H1 (cell line): ENCODE results near the gene PSORS1C2. TPM values are rescaled to one million over a fixed set of nuclear protein-coding genes. Genes with fewer than 3 reads are reported as not detected.

Experiments
- CTCF ChIA-PET: fragments of 300-600 bp; sonication (Branson Sonifier 250); formaldehyde crosslinking; loops from one replicate; lab custom pipeline; 2021; ENCODE audit not compliant: partially characterized antibody; lab: Charles Lee
- POLR2A ChIA-PET: fragments of 300-600 bp; sonication (Branson Sonifier 250); formaldehyde crosslinking; loops from one replicate; lab custom pipeline; 2021; ENCODE audit warnings: inconsistent platforms; ENCODE audit not compliant: partially characterized antibody; lab: Charles Lee
- DNase-seq, 2 experiments: peaks; one replicate each; pipeline versions ENCODE4 v3.0.0 to v3.0.0-alpha.2; 2010 to 2022; ENCODE audit warnings: low spot score in 2 of 2, low read depth in 1 of 2, mixed read lengths in 1 of 2
- FAIRE-seq: peaks from 2 replicates; lab custom pipeline; 2011; peaks lifted over from hg19 to GRCh38; lab: Jason Lieb, UNC
- H2AFZ ChIP-seq: 2 replicates; pipeline ENCODE4 v1.8.1; 2012; ENCODE audit warnings: low read length, inconsistent platforms
- H2AK5ac ChIP-seq: 2 replicates; pipeline ENCODE4 v1.6.1; 2013; ENCODE audit warnings: low read depth, low read length
- H2BK120ac ChIP-seq: replicated peaks from 2 replicates; pipeline ENCODE3; 2013; ENCODE audit warnings: low read depth, low read length, inconsistent platforms
- H2BK12ac ChIP-seq: 2 replicates; pipeline ENCODE4 v1.6.1; 2013; ENCODE audit warnings: low read depth, low read length
- H2BK15ac ChIP-seq: 2 replicates; pipeline ENCODE4 v1.6.1; 2013; ENCODE audit warnings: low read length
- H2BK20ac ChIP-seq: 2 replicates; pipeline ENCODE4 v1.6.1; 2013; ENCODE audit warnings: low read length
- H2BK5ac ChIP-seq: 2 replicates; pipeline ENCODE4 v1.6.1; 2013; ENCODE audit warnings: low read depth, low read length
- H3K14ac ChIP-seq: 2 replicates; pipeline ENCODE4 v1.6.1; 2013; ENCODE audit warnings: inconsistent platforms; ENCODE audit not compliant: insufficient read length
- H3K18ac ChIP-seq: 2 replicates; pipeline ENCODE4 v1.6.1; 2013; ENCODE audit warnings: low read length; ENCODE audit errors: extremely low read depth
- H3K23ac ChIP-seq: 2 replicates; pipeline ENCODE4 v1.6.1; 2013; ENCODE audit warnings: inconsistent platforms; ENCODE audit not compliant: insufficient read length
- H3K23me2 ChIP-seq: 2 replicates; pipeline ENCODE4 v1.6.1; 2013; ENCODE audit warnings: low read depth, low read length
- H3K27ac ChIP-seq: 2 replicates; pipeline ENCODE4 v1.6.1; 2011; ENCODE audit warnings: low read depth, low read length, inconsistent platforms
- H3K27me3 ChIP-seq, 4 experiments: replicated peaks in 1 of 4; 1 replicate in 1 of 4; 2 replicates in 3 of 4; pipeline versions ENCODE4 v1.6.1 to v1.8.1; 2011 to 2013; ENCODE audit warnings: low read length in 3 of 4, mild to moderate bottlenecking in 3 of 4, inconsistent platforms in 2 of 4, mixed read lengths in 2 of 4, moderate library complexity in 1 of 4; ENCODE audit not compliant: control insufficient read depth in 3 of 4, insufficient read depth in 3 of 4; ENCODE audit errors: extremely low read depth in 1 of 4
- H3K36me3 ChIP-seq, 4 experiments: 2 replicates each; pipeline versions ENCODE4 v1.6.1 to v1.8.1; 2011 to 2013; ENCODE audit warnings: mild to moderate bottlenecking in 4 of 4, low read length in 3 of 4, moderate library complexity in 2 of 4, control low read depth in 1 of 4, inconsistent platforms in 1 of 4; ENCODE audit not compliant: insufficient read depth in 4 of 4, control insufficient read depth in 2 of 4
- H3K4ac ChIP-seq: replicated peaks from 2 replicates; pipeline ENCODE3; 2013; ENCODE audit warnings: low read length, low read depth, mixed read lengths, inconsistent platforms; ENCODE audit not compliant: insufficient read length
- H3K4me1 ChIP-seq, 4 experiments: replicated peaks in 1 of 4; 1 replicate in 1 of 4; 2 replicates in 3 of 4; pipeline versions ENCODE4 v1.6.1 to v1.8.1; 2011 to 2013; ENCODE audit warnings: low read length in 3 of 4, inconsistent platforms in 2 of 4, mixed read lengths in 1 of 4; ENCODE audit not compliant: insufficient read depth in 4 of 4, control insufficient read depth in 3 of 4
- H3K4me2 ChIP-seq, 2 experiments: 2 replicates each; pipeline versions ENCODE4 v1.6.1 to v1.8.1; 2011 to 2013; ENCODE audit warnings: low read depth in 2 of 2, low read length in 2 of 2, control low read depth in 1 of 2, inconsistent platforms in 1 of 2, mild to moderate bottlenecking in 1 of 2; ENCODE audit not compliant: insufficient read depth in 1 of 2
- H3K4me3 ChIP-seq, 4 experiments: fragments of 200-600, 300-600 bp in 1 of 4; sonication (generic), shearing (Covaris generic), sonication (Bioruptor Twin) in 1 of 4; 2 replicates each; pipeline versions ENCODE4 v1.5.1 to v1.8.1; 2011 to 2016; ENCODE audit warnings: low read length in 4 of 4, low read depth in 3 of 4, control low read depth in 2 of 4, inconsistent platforms in 2 of 4, mild to moderate bottlenecking in 2 of 4, mixed read lengths in 1 of 4, moderate library complexity in 1 of 4; ENCODE audit not compliant: insufficient read depth in 2 of 4; ENCODE audit errors: extremely low read depth in 1 of 4
- H3K56ac ChIP-seq: replicated peaks from 2 replicates; pipeline ENCODE3; 2013; ENCODE audit warnings: low read depth, mild to moderate bottlenecking, mixed read lengths, low read length, inconsistent platforms; ENCODE audit not compliant: insufficient read length
- H3K79me1 ChIP-seq: 2 replicates; pipeline ENCODE4 v1.6.1; 2013; ENCODE audit warnings: low read depth, low read length, control low read depth
- H3K79me2 ChIP-seq, 2 experiments: 2 replicates each; pipeline versions ENCODE4 v1.6.1 to v1.8.1; 2012 to 2013; ENCODE audit warnings: low read length in 2 of 2, mild to moderate bottlenecking in 2 of 2, inconsistent platforms in 1 of 2; ENCODE audit not compliant: insufficient read depth in 2 of 2, control insufficient read depth in 1 of 2
- H3K9ac ChIP-seq, 4 experiments: replicated peaks in 1 of 4; 1 replicate in 1 of 4; 2 replicates in 3 of 4; pipeline versions ENCODE4 v1.6.1 to v1.8.1; 2011 to 2013; ENCODE audit warnings: low read depth in 3 of 4, low read length in 3 of 4, control low read depth in 2 of 4, mild to moderate bottlenecking in 2 of 4, moderate library complexity in 2 of 4, inconsistent platforms in 1 of 4; ENCODE audit errors: extremely low read depth in 1 of 4
- H3K9me3 ChIP-seq, 2 experiments: 2 replicates each; pipeline versions ENCODE4 v1.6.1 to v1.8.1; 2012 to 2013; ENCODE audit warnings: mild to moderate bottlenecking in 2 of 2, moderate library complexity in 2 of 2, control low read depth in 1 of 2, inconsistent platforms in 1 of 2, low read depth in 1 of 2, low read length in 1 of 2, mixed read lengths in 1 of 2; ENCODE audit not compliant: insufficient read depth in 2 of 2
- H4K20me1 ChIP-seq, 2 experiments: replicated peaks in 1 of 2; 2 replicates each; pipeline versions ENCODE3 to v1.8.1; 2011 to 2013; ENCODE audit warnings: inconsistent platforms in 2 of 2, low read length in 2 of 2, mild to moderate bottlenecking in 1 of 2; ENCODE audit not compliant: insufficient read depth in 2 of 2, control insufficient read depth in 1 of 2
- H4K5ac ChIP-seq: 2 replicates; pipeline ENCODE4 v1.6.1; 2013; ENCODE audit warnings: low read length, low read depth, mixed read lengths, inconsistent platforms; ENCODE audit not compliant: insufficient read length
- H4K8ac ChIP-seq: 2 replicates; pipeline ENCODE4 v1.8.0; 2013; ENCODE audit warnings: mild to moderate bottlenecking, moderate library complexity, low read length, inconsistent platforms; ENCODE audit not compliant: insufficient read depth; ENCODE audit errors: extremely low read depth
- H4K91ac ChIP-seq: replicated peaks from 2 replicates; pipeline ENCODE3; 2013; ENCODE audit warnings: low read length, mixed read lengths, inconsistent platforms; ENCODE audit not compliant: insufficient read length
- JUN ChIP-seq: IDR thresholded peaks from 2 replicates; pipeline ENCODE4 v1.6.1; 2011; ENCODE audit warnings: low read depth, mild to moderate bottlenecking, improper control_type of control experiment, low read length
- MAX ChIP-seq: IDR thresholded peaks from 2 replicates; pipeline ENCODE4 v1.6.1; 2012; ENCODE audit warnings: inconsistent platforms
- WGBS, 2 experiments: shearing (Covaris generic) in 1 of 2; methylation state at CpG; one replicate each; pipeline versions ENCODE4 v1.1.6 to v1.1.7; 2013 to 2015; ENCODE audit warnings: low lambda C conversion rate in 2 of 2, mixed read lengths in 2 of 2, inconsistent platforms in 1 of 2, low coverage in 1 of 2, missing lambda C conversion rate in 1 of 2; ENCODE audit not compliant: insufficient replicate concordance in 2 of 2, insufficient coverage in 1 of 2, insufficient read length in 1 of 2; ENCODE audit errors: extremely low coverage in 1 of 2, missing lambda C conversion rate in 1 of 2; 5-methylcytosine and 5-hydroxymethylcytosine counted together
- polyA plus RNA-seq, 7 experiments: library from polyadenylated mRNA; depleted of rRNA in 3 of 7; stranded (reverse) in 5 of 7; unstranded in 2 of 7; fragments of >200 nt in 5 of 7; fragments of 200-250 nt in 2 of 7; gene quantifications; 1 replicate in 5 of 7; 2 replicates in 1 of 7; 4 replicates in 1 of 7; pipeline versions ENCODE4 v1.2.1 to v1.2.3, GENCODE V29; 2011 to 2013; ENCODE audit warnings: missing spikeins in 2 of 7, mixed read lengths in 2 of 7
- total RNA-seq: library from RNA; stranded (reverse); fragmentation: NEBNext Ultra II Directional; extraction: Animal tissue kit (Norgen Biotek cat#: 25700); gene quantifications from 2 replicates; pipeline ENCODE4 v1.2.1, GENCODE V29; 2021

The PSORS1C2 gene
- total and polyA plus RNA-seq, 2 of the 8 experiments (the other 6 are each of a cell fraction or from before 2014, with no cell fraction given) = 0.11 TPM; not detected in 1

GRCh38 chr6:31143148-31143547 is 4.3 kb upstream of the PSORS1C2 start:
- ChIA-PET CTCF (interaction anchor here (1.2 to 16.4 kb wide), 4 partner anchors 12 to 49 kb away, joined by 4 to 170 read pairs (median 6); no protein-coding TSS in a partner anchor), POLR2A (interaction anchor here (0.7 to 68.5 kb wide), 3 partner anchors 4 to 187 kb away, joined by 4 to 2251 read pairs (median 2251); partner anchors contain the start of genes CCHCR1, CDSN, POU5F1 and PSORS1C1)
- Histone ChIP-seq H3K18ac (no peak overlapping the region), H2BK20ac (no peak overlapping the region), H3K4me1 (peaks cover 0 to 16% (median 11%) of the 10 kb centered on the region in 4 experiments; a peak in 6 of 7 replicates), H3K36me3 (peaks cover 2 to 30% (median 6%) of the 10 kb centered on the region in 4 experiments; a peak in 5 of 8 replicates), H4K8ac (no peak overlapping the region), H3K79me2 (no peaks in the 10 kb centered on the region), H3K56ac (no peak overlapping the region), H4K20me1 (no peaks in the 10 kb centered on the region), H2BK12ac (no peak overlapping the region), H3K4me3 (no peak overlapping the region), H2BK15ac (no peak overlapping the region), H2AK5ac (no peak overlapping the region), H2BK120ac (no peak overlapping the region), H3K14ac (no peak overlapping the region), H3K9ac (no peak overlapping the region), H2AFZ (no peak overlapping the region), H4K5ac (no peak overlapping the region), H3K4me2 (no peak overlapping the region; a peak in 2 of 4 replicates), H3K79me1 (no peaks in the 10 kb centered on the region), H4K91ac (no peak overlapping the region), H3K27ac (no peak overlapping the region), H3K23me2 (no peaks in the 10 kb centered on the region; the same call in 1 of the 2 replicates), H3K4ac (no peak overlapping the region), H3K23ac (no peak overlapping the region), H2BK5ac (no peak overlapping the region), H3K9me3 (no peaks in the 10 kb centered on the region), H3K27me3 (0 out of 7 replicates have a peak, but pooled peaks cover 0 to 2% (median 0%) of the 10 kb centered on the region in 4 experiments)
- DNase-seq (no peak), FAIRE-seq (no peak)
- WGBS, 2 experiments = 47% methylated on average over 11 of the region's 11 CpGs; no CpG with 5 or more reads in 1 of the 2 experiments
- no peak for TF ChIP-seq JUN
- 0 out of 2 replicates have a peak, but pooled peaks have one; percentile 9 for TF ChIP-seq MAX
